ENCODE measurements around the gene HEYL.
A peak's percentile ranks its signal among the peaks of the same experiment; 100 is the strongest.

Gene HEYL

GRCh38 chr1:39639305-39640130, at the start of gene HEYL:
HEYL (minus strand) TSS chr1:39639643; CDS start chr1:39639625, 18 bp downstream.
- DNase-seq, result peak; percentile 44 to 59

DNA sequence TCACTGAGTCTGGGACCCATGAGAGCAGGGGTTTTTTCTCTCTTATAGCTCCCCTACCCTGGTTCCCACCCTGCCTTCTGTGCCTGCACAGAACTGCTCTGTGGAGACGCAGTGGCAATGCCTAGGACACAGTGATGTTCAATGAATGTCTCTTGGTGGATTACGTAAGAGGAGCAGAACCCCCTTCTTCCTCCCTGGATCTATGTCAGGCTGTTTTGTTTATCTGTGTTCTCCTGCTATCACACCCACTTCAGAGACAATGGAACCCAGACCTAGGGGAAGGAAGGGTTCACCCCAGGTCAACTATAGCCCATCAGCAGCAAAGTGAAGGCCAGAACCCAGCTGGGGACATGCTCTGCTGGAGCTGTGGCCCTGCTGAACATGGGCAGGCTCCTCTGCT, 49.8 kb upstream of the HEYL start:
- DNase-seq, result no peak

GRCh38 chr1:39688706-39689105, 49.3 kb upstream of the HEYL start:
- DNase-seq, result no peak

DNA sequence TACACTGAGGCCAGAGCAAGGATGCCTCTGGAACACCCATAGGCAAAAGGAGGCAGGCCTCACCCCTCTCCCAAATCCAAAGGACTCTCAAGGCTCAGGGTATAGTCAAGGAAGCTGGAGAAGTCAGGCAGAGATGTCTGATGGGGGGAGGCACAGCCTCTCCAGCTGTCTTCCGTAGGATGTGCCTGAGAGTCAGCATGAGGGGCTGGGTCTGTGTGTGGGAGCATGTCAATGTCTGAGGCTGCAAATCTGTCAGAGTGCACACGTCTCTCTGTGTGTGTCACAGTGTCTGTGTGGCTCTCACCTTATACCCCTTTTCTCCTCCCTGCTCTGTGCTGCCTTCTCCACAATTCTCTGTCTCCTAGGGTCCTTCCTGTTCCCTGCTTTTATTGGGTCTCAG, 47.8 kb upstream of the HEYL start:
- DNase-seq, result no peak

GRCh38 chr1:39685071-39685470, 45.6 kb upstream of the HEYL start:
- DNase-seq, result no peak

DNA sequence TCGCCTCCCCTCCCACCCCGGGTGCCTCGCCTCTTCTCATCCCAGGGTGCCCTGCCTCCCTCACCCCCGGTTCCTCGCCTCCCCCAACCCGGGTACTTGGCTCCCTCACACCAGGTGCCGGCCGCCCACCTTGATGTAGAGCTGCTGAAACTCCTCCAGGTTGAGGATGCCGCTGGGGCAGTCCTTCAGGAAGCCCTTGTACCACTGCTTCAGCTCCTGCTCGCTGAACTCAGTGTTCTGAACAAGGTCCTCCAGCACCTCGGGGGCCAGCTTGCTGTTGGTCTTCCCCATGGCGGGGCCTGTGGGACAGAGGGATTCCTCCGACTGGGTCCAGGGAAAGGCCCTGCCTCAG, 44.8 kb upstream of the HEYL start:
- DNase-seq, result no peak

GRCh38 chr1:39683591-39684312, 44.3 kb upstream of the HEYL start:
- peak; percentile 59 to 79 for DNase-seq

- DNase-seq, result no peak
Measured at GRCh38 chr1:39681999-39682398, 42.6 kb upstream of the HEYL start.

DNA sequence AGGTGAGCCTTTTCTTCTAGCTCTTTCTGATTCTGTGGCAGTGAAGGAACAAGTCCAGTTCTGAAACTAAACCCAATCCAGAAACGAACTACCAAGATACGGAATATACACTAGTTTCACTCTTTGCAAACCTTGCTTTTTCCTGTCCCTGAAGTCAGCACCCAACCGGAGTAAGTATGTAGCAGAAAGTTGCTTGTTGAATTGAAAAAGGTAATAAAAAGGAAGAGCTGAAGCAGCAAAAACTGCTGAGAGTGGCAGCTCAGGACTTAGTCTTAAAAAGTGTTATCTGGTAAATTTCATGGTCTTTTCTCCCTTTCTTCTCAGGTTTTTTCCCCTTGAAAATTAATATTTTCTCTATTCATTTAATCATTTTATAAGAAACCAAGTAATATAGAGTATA, 41.9 kb upstream of the HEYL start:
- no peak for DNase-seq

DNA sequence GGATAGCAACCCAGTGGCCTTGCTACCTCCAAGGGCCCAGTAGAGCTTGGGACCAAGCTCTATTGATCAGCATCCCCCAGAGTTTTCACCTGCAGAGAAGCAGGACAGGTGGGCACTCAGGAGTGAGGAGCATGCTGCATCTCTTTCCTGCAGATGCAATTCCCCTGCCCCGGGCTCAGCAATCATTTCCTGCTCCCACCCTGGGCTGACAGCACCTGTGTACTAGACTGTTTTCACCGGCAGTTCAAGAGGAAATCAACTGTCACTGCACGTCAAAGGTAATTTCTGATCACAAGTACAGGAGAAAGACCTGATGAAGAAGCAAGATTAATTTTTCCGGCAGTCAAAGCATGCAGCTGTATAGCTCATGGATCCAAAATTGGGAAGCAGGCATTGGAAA, 41.3 kb upstream of the HEYL start:
- peak in 1 of 2 donors; percentile 29 for DNase-seq

GRCh38 chr1:39679821-39680220, 40.4 kb upstream of the HEYL start:
- no peak for DNase-seq

DNA sequence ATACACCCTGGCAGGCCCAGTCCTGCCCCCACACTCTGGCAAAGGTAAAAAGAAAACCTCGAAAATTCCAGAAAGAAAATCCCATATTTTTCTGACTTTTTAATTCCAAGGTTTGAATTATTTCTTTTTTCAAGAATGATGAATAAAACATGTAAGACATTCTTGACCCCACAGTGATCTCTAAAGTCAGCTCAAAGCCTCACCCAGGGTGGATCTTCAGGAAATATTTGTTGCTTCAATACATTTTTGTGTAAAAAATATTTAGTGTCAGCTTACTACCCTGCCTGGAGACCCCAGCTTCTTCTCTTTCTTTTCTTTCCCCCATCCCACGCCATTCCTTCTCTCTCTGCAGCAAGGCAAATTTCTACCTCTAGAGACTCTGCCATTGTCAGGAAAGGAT, 39.4 kb upstream of the HEYL start:
- DNase-seq, result no peak

DNA sequence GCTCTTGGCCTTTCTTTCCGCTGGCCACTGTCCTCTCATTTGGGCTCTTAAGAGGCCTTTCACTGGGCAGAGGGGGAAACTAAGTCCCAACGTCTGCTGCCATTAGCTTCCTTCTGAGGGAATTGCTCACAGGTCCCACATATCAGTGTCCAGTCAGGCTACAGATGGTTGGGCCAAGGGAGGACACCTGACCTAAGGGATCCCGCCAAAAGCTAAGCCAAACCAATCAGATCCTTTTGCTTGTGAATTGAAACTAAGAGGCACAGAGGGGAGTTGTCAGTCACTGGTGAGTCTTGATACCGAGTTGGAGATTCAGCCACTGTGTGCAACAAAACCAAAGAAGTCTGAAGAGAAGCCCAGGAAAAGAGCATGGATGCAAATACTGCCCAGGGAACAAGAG, 38.2 kb upstream of the HEYL start:
- DNase-seq, result no peak

DNA sequence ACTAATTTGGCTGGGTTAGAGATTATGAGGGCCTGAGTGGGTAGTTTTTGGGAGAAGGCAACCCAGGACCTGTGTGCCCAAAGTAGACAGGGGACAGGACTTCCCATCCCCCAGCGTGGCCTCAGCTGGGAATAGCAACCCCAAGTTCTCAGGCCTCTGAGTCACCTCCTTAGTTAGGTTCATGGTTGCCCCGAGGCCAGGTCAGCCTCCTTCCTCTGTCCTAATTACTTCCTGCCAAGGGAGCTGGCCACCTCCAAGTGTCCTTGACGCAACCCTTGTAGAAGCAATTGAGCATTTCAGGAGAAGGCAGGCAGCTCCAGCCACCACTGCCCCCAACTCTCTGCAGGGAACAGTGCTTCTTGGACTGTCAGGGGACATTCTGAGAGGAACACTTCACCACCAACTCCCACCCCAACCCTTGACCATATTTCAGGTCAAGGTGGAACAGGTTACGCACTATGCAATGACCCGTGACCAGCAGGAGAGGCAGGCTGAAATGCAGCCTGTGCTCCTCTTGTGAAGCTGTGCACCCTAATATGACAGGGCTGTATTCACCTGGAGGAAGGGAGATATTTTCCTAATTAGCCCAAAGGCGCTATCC, 37.6 kb upstream of the HEYL start:
- DNase-seq, result no peak

GRCh38 chr1:39675220-39675619, 35.8 kb upstream of the HEYL start:
- no peak for DNase-seq

GRCh38 chr1:39673215-39673614, 33.8 kb upstream of the HEYL start:
- DNase-seq, result no peak

- DNase-seq, result peak; percentile 26 to 49
Measured at GRCh38 chr1:39672551-39672947, 33.1 kb upstream of the HEYL start.

DNA sequence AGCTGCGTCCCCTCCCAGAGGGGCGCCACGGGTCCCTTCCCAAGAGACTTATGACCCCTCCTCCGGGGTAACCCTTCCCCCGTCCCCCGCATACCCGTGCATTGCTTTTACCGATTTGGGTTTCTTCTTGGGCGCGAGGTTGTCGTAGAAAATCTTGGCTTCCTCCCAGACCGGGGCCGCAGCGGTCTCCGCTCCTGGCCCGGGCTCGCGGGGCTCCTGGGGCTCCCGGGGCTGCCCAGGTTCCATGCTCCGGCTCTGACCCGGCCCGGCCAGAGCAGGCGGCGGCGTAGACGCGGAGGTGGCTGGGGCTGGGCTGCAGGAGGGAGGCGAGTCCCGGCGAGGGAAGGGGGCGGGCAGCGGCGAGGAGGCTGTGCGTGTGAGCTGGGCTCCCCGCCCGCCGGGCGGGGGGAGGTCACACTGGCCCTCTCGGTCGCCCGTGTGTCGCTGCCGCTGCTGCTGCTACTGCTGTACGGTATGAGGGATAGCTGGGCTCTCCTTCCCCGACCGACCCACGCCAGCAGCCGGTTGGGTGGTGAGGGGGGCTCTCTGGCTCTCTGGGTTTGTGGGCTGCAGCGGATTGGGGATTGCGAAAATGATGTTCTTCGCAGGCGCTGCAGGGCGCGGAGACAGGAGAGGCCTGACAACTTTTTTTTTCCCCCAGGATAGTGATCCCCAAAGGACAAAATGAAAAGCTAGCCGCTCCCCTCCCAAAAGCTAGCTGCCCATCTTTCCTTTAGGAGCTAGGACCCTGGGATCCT, 32.5 kb upstream of the HEYL start, which contains the start of gene NT5C1A:
Gene NT5C1A (minus strand): TSS at position 315 of the 758 bp plus-strand sequence. CDS start 69 bp downstream, at position 246.
- no peak for DNase-seq

GRCh38 chr1:39671433-39671792, 32.0 kb upstream of the HEYL start:
- DNase-seq, result no peak

DNA sequence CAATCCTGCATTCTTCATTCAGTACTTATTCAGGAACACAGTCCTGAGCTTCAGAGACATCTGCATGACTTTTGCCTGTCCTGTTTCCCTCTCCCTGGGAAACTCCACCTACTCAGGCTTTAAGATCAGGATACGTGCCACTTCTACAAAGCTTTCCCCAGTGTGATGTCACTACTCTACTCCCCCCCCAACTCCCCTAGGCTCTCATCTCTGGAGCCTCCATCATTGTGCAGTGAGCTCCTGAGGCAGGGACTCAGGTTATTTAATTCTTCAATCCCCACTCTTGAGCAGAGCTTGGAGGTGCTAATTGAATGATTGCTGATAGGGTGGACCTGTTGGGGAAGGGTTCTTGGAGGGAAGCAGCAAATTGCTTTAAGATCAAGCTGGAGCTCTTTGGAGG, 31.2 kb upstream of the HEYL start:
- DNase-seq, result no peak

DNA sequence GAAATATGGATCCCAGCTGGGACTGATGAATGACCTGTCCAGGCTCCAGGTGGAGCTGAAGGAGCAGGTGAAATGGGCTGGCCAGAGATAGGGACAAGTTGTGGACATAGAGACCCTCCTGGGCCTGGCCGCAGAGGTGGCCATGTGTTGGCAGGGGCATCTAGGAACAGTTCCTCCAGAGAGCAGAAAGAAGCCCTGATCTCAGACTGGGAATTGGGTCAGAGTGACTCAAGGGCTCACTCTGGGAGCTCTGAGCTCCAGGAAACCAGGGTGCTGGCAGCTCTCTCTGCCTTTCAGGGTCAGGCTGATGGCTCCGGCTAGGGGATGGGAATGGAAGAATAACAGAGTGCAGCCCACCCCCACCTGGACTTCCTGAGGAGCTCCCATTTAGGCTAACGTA, 29.5 kb upstream of the HEYL start:
- no peak for DNase-seq

DNA sequence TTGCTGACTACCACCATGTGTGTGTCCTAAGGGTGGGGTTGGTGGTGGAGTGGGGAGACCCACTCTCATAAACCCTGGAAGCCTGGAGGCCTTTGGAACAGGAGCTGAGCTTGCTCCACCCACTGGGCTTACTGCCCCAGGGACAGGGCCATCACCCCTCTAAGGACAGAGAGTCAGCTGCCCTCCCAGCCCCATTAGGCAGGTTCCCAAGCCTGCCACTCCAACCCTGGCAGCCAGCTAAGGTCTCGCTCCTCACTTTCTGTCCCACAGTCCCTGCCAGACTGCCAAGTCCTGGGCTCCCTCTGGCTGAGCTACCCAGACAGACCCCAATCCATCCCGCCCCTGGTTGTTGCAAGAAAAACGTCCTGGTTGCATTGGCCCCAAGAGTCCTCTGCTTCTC, 28.7 kb upstream of the HEYL start:
- DNase-seq, result no peak

DNA sequence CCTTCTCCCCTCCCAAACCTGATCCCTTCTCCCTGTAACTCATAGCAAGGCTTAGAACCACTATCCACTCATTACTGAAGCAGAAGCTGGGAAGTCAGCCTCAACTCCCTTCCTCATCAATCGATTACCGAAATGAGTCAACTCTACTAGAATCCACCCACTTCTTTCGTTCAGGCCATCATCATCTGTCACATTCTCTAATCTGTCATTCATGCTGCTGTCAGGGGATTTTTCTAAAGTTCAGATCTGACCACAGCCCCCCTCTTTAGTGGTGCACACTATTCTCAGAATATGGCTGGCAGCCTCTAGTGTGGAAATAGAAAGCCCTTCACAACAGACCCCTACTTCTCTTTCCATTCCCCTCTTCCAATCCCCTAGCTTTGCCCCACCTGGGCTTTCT, 27.3 kb upstream of the HEYL start:
- no peak for DNase-seq
